Muscle layer of colon (tissue), 2 donors: ENCODE measurements around the gene SLC22A3.
A peak's percentile ranks its signal among the peaks of the same experiment; 100 is the strongest.
"Not testable (repeated sequence)": the region's sequence is repeated elsewhere in the genome, so short reads cannot be mapped to it uniquely, and the experiment has no call there.

Experiments used
- H3K27ac ChIP-seq: one replicate; pipeline ENCODE4 v1.7.0; 2013; ENCODE audit warnings: low read depth, mild to moderate bottlenecking, low read length, moderate library complexity
- H3K27me3 ChIP-seq, 2 donors: one replicate each; pipeline ENCODE4 v1.7.0; 2013; ENCODE audit warnings: low read length in 2 of 2, mild to moderate bottlenecking in 2 of 2; ENCODE audit not compliant: insufficient read depth in 2 of 2, control insufficient read depth in 1 of 2
- H3K36me3 ChIP-seq: one replicate; pipeline ENCODE4 v1.7.0; 2013; ENCODE audit warnings: mild to moderate bottlenecking, low read length; ENCODE audit not compliant: insufficient read depth
- H3K4me1 ChIP-seq: one replicate; pipeline ENCODE4 v1.7.0; 2013; ENCODE audit warnings: mild to moderate bottlenecking, low read length; ENCODE audit not compliant: insufficient read depth
- H3K4me3 ChIP-seq, 2 donors: one replicate each; pipeline ENCODE4 v1.7.0; 2013; ENCODE audit warnings: low read length in 2 of 2, low read depth in 1 of 2, mild to moderate bottlenecking in 1 of 2, moderate library complexity in 1 of 2
- H3K9ac ChIP-seq: one replicate; pipeline ENCODE4 v1.7.0; 2013; ENCODE audit warnings: low read length
- H3K9me3 ChIP-seq: one replicate; pipeline ENCODE4 v1.7.0; 2013; ENCODE audit warnings: mild to moderate bottlenecking, low read length
- donor health status: abdominal sarcoma.
- donor health status: Adenocarcinoma of cecum.

Gene SLC22A3

GRCh38 chr6:160431791-160432404, 83.7 kb downstream of the SLC22A3 start:
- Histone ChIP-seq H3K4me3 (no peak overlapping the region), H3K36me3 (no peaks in the 10 kb centered on the region), H3K4me1 (peaks cover 47% of the 10 kb centered on the region), H3K9me3 (no peaks in the 10 kb centered on the region), H3K27me3 (no peaks in the 10 kb centered on the region), H3K27ac (peak overlapping the region; percentile 82), H3K9ac (no peak overlapping the region)

- H3K36me3 ChIP-seq: no peaks in the 10 kb centered on the region
- H3K27me3 ChIP-seq: no peaks in the 10 kb centered on the region
- H3K9ac ChIP-seq: no peak overlapping the region
- H3K4me3 ChIP-seq: no peak overlapping the region
- H3K27ac ChIP-seq: no peak overlapping the region
- H3K9me3 ChIP-seq: no peaks in the 10 kb centered on the region
- peaks cover 23% of the 10 kb centered on the region for H3K4me1 ChIP-seq
Observed at GRCh38 chr6:160435935-160436334, 87.8 kb downstream of the SLC22A3 start.

GRCh38 chr6:160437154-160437553, 89.0 kb downstream of the SLC22A3 start:
- no peaks in the 10 kb centered on the region for H3K9me3 ChIP-seq
- H3K4me3 ChIP-seq: no peak overlapping the region
- H3K27me3 ChIP-seq: no peaks in the 10 kb centered on the region
- H3K36me3 ChIP-seq: no peaks in the 10 kb centered on the region
- no peak overlapping the region for H3K9ac ChIP-seq
- H3K4me1 ChIP-seq: peaks cover 11% of the 10 kb centered on the region
- no peak overlapping the region for H3K27ac ChIP-seq

GRCh38 chr6:160437775-160438174, 89.6 kb downstream of the SLC22A3 start:
- Histone ChIP-seq H3K36me3 (no peaks in the 10 kb centered on the region), H3K27me3 (no peaks in the 10 kb centered on the region), H3K4me3 (no peak overlapping the region), H3K4me1 (peaks cover 11% of the 10 kb centered on the region), H3K9me3 (no peaks in the 10 kb centered on the region), H3K27ac (no peak overlapping the region), H3K9ac (no peak overlapping the region)

GRCh38 chr6:160438481-160438880, 90.3 kb downstream of the SLC22A3 start:
- Histone ChIP-seq H3K9ac (no peak overlapping the region), H3K27me3 (no peaks in the 10 kb centered on the region), H3K36me3 (no peaks in the 10 kb centered on the region), H3K4me1 (peaks cover 11% of the 10 kb centered on the region), H3K27ac (no peak overlapping the region), H3K9me3 (no peaks in the 10 kb centered on the region), H3K4me3 (no peak overlapping the region)

GRCh38 chr6:160439751-160440150, 91.6 kb downstream of the SLC22A3 start:
- peaks cover 11% of the 10 kb centered on the region for H3K4me1 ChIP-seq
- no peaks in the 10 kb centered on the region for H3K9me3 ChIP-seq
- H3K27me3 ChIP-seq: no peaks in the 10 kb centered on the region
- H3K36me3 ChIP-seq: no peaks in the 10 kb centered on the region
- no peak overlapping the region for H3K4me3 ChIP-seq
- H3K27ac ChIP-seq: no peak overlapping the region
- no peak overlapping the region for H3K9ac ChIP-seq

GRCh38 chr6:160442151-160442550, 94.0 kb downstream of the SLC22A3 start:
- peaks cover 11% of the 10 kb centered on the region for H3K4me1 ChIP-seq
- no peak overlapping the region for H3K27ac ChIP-seq
- no peak overlapping the region for H3K9ac ChIP-seq
- H3K4me3 ChIP-seq: no peak overlapping the region
- no peaks in the 10 kb centered on the region for H3K27me3 ChIP-seq
- H3K36me3 ChIP-seq: no peaks in the 10 kb centered on the region
- no peaks in the 10 kb centered on the region for H3K9me3 ChIP-seq

- H3K4me3 ChIP-seq: no peak overlapping the region
- H3K27ac ChIP-seq: no peak overlapping the region
- H3K4me1 ChIP-seq: no peaks in the 10 kb centered on the region
- H3K27me3 ChIP-seq: no peaks in the 10 kb centered on the region
- H3K9ac ChIP-seq: no peak overlapping the region
- no peaks in the 10 kb centered on the region for H3K36me3 ChIP-seq
- no peaks in the 10 kb centered on the region for H3K9me3 ChIP-seq
Observed at GRCh38 chr6:160445130-160445529, 97.0 kb downstream of the SLC22A3 start.

GRCh38 chr6:160447350-160447749, 99.2 kb downstream of the SLC22A3 start:
- H3K27me3 ChIP-seq: no peaks in the 10 kb centered on the region
- no peaks in the 10 kb centered on the region for H3K9me3 ChIP-seq
- no peaks in the 10 kb centered on the region for H3K36me3 ChIP-seq
- no peaks in the 10 kb centered on the region for H3K4me1 ChIP-seq
- H3K27ac ChIP-seq: no peak overlapping the region
- H3K9ac ChIP-seq: no peak overlapping the region
- H3K4me3 ChIP-seq: no peak overlapping the region

GRCh38 chr6:160449787-160450186, 101.6 kb downstream of the SLC22A3 start:
- not testable (repeated sequence) for H3K27me3 ChIP-seq, H3K9me3 ChIP-seq, H3K9ac ChIP-seq, H3K27ac ChIP-seq, H3K4me3 ChIP-seq, H3K36me3 ChIP-seq, H3K4me1 ChIP-seq

GRCh38 chr6:160450849-160451248, 102.7 kb downstream of the SLC22A3 start:
- Histone ChIP-seq H3K9me3 (no peaks in the 10 kb centered on the region), H3K36me3 (no peaks in the 10 kb centered on the region), H3K27ac (no peak overlapping the region), H3K27me3 (no peaks in the 10 kb centered on the region), H3K9ac (no peak overlapping the region), H3K4me3 (no peak overlapping the region), H3K4me1 (peaks cover 1% of the 10 kb centered on the region)

- H3K27ac ChIP-seq: no peak overlapping the region
- H3K36me3 ChIP-seq: no peaks in the 10 kb centered on the region
- no peak overlapping the region for H3K4me3 ChIP-seq
- no peaks in the 10 kb centered on the region for H3K27me3 ChIP-seq
- peaks cover 6% of the 10 kb centered on the region for H3K4me1 ChIP-seq
- no peaks in the 10 kb centered on the region for H3K9me3 ChIP-seq
- H3K9ac ChIP-seq: no peak overlapping the region
Observed at GRCh38 chr6:160454303-160454702, 106.1 kb downstream of the SLC22A3 start.
